ENCODE results near the gene TM9SF1.

DNA sequence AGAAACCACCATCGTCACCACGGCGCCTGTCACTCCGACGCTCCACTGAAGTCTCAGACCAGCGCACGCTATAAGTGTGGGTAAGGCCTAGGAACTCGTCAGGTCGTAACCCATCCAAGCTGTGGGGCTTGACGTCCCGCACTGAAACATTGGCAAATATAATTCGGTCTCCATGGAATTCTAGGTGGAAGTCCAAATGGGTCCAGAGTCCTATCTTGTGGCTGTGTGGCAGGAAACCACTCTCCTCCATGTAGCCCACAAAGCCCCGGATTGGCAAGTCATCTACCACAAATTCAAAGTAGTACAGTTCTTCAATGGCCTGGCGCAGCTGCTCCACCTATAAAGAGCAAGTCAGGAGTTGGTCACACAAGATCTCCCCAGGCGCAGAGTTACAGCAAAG lies 2.3 kb downstream of the TM9SF1 start:
- no peak for TF ChIP-seq RAD21 (IDR thresholded peaks at IDR 0.05; ENCODE audit: insufficient read depth, low read depth, low read length)
- TF ChIP-seq TAF1 (IDR thresholded peaks at IDR 0.05; ENCODE audit: borderline replicate concordance, low read depth, low read length), result no peak
- TF ChIP-seq POLR2A (IDR thresholded peaks at IDR 0.05; ENCODE audit: low read depth, low read length), result no peak
- TF ChIP-seq, protein P1, sequence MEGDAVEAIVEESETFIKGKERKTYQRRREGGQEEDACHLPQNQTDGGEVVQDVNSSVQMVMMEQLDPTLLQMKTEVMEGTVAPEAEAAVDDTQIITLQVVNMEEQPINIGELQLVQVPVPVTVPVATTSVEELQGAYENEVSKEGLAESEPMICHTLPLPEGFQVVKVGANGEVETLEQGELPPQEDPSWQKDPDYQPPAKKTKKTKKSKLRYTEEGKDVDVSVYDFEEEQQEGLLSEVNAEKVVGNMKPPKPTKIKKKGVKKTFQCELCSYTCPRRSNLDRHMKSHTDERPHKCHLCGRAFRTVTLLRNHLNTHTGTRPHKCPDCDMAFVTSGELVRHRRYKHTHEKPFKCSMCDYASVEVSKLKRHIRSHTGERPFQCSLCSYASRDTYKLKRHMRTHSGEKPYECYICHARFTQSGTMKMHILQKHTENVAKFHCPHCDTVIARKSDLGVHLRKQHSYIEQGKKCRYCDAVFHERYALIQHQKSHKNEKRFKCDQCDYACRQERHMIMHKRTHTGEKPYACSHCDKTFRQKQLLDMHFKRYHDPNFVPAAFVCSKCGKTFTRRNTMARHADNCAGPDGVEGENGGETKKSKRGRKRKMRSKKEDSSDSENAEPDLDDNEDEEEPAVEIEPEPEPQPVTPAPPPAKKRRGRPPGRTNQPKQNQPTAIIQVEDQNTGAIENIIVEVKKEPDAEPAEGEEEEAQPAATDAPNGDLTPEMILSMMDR (IDR thresholded peaks at IDR 0.05 in 2 of 3, conservative IDR thresholded peaks at IDR 0.05 in 1 of 3; ENCODE audit: control insufficient read depth in 2 of 3, extremely low read depth in 1 of 3, insufficient read depth in 1 of 3, low read depth in 3 of 3, low read length in 3 of 3), result no peak
- TF ChIP-seq, protein P2, sequence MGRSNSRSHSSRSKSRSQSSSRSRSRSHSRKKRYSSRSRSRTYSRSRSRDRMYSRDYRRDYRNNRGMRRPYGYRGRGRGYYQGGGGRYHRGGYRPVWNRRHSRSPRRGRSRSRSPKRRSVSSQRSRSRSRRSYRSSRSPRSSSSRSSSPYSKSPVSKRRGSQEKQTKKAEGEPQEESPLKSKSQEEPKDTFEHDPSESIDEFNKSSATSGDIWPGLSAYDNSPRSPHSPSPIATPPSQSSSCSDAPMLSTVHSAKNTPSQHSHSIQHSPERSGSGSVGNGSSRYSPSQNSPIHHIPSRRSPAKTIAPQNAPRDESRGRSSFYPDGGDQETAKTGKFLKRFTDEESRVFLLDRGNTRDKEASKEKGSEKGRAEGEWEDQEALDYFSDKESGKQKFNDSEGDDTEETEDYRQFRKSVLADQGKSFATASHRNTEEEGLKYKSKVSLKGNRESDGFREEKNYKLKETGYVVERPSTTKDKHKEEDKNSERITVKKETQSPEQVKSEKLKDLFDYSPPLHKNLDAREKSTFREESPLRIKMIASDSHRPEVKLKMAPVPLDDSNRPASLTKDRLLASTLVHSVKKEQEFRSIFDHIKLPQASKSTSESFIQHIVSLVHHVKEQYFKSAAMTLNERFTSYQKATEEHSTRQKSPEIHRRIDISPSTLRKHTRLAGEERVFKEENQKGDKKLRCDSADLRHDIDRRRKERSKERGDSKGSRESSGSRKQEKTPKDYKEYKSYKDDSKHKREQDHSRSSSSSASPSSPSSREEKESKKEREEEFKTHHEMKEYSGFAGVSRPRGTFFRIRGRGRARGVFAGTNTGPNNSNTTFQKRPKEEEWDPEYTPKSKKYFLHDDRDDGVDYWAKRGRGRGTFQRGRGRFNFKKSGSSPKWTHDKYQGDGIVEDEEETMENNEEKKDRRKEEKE (IDR thresholded peaks at IDR 0.05), result no peak
- TF ChIP-seq TBL1XR1 (IDR thresholded peaks at IDR 0.05; ENCODE audit: low read depth, low read length), result no peak
- TF ChIP-seq POLR2AphosphoS5 (IDR thresholded peaks at IDR 0.05; ENCODE audit: low read length), result no peak
- TF ChIP-seq, protein P3, sequence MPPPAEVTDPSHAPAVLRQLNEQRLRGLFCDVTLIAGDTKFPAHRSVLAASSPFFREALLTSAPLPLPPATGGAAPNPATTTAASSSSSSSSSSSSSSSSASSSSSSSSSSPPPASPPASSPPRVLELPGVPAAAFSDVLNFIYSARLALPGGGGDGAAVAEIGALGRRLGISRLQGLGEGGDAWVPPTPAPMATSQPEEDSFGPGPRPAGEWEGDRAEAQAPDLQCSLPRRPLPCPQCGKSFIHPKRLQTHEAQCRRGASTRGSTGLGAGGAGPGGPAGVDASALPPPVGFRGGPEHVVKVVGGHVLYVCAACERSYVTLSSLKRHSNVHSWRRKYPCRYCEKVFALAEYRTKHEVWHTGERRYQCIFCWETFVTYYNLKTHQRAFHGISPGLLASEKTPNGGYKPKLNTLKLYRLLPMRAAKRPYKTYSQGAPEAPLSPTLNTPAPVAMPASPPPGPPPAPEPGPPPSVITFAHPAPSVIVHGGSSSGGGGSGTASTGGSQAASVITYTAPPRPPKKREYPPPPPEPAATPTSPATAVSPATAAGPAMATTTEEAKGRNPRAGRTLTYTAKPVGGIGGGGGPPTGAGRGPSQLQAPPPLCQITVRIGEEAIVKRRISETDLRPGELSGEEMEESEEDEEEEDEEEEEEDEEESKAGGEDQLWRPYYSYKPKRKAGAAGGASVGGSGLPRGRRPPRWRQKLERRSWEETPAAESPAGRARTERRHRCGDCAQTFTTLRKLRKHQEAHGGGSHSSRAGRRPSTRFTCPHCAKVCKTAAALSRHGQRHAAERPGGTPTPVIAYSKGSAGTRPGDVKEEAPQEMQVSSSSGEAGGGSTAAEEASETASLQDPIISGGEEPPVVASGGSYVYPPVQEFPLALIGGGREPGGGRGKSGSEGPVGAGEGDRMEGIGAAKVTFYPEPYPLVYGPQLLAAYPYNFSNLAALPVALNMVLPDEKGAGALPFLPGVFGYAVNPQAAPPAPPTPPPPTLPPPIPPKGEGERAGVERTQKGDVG (CRISPR knock-in tag; IDR thresholded peaks at IDR 0.05), result no peak
- no peak for TF ChIP-seq NFYB (IDR thresholded peaks at IDR 0.05; ENCODE audit: insufficient read depth, low read depth, low read length)
- TF ChIP-seq TCF7 (IDR thresholded peaks at IDR 0.05; ENCODE audit: borderline replicate concordance), result no peak

Measured in GM12878 (cell line).